ENCODE data around the gene CACNA1S.

The CACNA1S gene

DNA sequence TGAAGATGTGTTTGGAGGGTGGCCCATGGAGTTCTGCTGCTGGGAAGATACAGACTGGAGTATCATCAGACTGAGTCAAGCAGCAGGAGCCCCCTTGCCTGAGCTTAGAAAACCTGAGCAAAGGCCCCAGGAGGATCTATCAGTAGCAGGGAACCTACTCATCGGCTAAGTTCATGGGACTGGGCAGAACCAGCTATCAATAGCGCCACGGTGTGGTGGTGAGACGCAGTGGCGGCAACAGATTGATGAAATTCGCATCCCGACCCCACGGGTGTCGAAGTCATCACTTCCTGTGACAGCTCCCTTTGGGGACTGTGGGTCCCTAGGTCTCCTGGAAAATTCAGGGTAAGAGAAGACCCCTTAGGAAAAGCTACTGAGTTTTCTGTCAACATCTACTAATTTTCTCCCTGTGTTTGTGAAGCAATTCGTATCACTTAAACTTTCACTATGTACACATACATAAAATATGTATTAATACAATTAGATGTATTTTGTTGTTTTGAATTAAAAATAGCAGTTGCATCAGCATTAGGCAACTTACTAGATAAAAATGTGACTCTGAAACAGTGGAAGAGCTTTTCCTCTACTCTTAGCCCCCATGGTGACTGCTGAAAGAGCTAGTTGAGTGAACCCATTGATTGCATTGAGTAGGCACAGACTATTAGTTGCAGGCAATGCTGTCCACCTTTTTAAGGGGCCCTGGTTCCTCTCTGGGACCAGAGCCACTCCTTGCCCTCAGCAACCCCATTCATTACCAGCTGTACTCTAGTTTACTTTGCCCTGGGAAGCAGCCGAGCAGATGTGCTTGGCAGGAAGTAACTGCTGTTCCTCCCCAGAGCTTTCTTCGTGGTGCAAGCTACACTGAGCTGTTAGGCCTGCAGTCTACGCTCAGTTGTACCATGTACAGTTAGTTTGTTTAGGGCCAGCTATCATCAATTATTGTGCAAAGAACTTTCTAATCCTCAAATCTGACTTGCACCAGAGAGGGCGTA is 7.3 kb upstream of the CACNA1S start:
- Histone ChIP-seq H3K4me2 (ENCODE audit: low read length) (no peak overlapping the region), H3K27me3 (ENCODE audit: insufficient read depth, low read length) (no peaks in the 10 kb centered on the region)

DNA sequence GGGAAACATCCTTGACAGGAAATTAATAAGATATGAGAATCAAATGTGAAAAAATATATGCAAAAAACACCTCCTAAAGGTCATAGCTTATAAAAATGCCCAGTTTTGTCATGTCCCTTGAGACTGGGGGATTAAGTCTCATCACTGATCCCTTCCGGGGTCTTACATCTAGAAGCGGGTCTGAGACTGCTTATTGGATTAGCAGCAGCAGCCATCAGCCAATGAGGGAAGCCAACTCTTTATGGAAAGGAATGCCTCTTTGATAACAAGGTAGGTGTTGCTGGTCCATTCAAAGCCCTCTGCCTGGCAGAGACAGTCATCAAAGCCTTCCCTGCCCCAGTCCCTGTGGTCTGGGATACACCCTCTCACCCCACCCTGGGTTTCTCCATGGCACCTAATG is 3.9 kb upstream of the CACNA1S start:
- no peak overlapping the region for H3K27ac ChIP-seq (ENCODE audit: low read depth, low read length, poor library complexity, severe bottlenecking)
- no peak overlapping the region for H2AFZ ChIP-seq (ENCODE audit: low read length)
- no peaks in the 10 kb centered on the region for H3K9me2 ChIP-seq (ENCODE audit: low read depth, low read length)
- H4K20me1 ChIP-seq (ENCODE audit: insufficient read depth, low read length) = no peaks in the 10 kb centered on the region
- H3F3A ChIP-seq (ENCODE audit: insufficient read depth, low read length) = no peaks in the 10 kb centered on the region
- no peaks in the 10 kb centered on the region for H3K27me3 ChIP-seq (ENCODE audit: insufficient read depth, low read length)
- no peak overlapping the region for H3K9ac ChIP-seq (ENCODE audit: low read length)
- no peak overlapping the region for H3K4me2 ChIP-seq (ENCODE audit: low read length)
- H3K36me3 ChIP-seq (ENCODE audit: insufficient read depth, low read length) = no peaks in the 10 kb centered on the region
- TF ChIP-seq EZH2 (IDR thresholded peaks at IDR 0.05; ENCODE audit: borderline replicate concordance, low read length) = no peak
- TF ChIP-seq, protein P1, sequence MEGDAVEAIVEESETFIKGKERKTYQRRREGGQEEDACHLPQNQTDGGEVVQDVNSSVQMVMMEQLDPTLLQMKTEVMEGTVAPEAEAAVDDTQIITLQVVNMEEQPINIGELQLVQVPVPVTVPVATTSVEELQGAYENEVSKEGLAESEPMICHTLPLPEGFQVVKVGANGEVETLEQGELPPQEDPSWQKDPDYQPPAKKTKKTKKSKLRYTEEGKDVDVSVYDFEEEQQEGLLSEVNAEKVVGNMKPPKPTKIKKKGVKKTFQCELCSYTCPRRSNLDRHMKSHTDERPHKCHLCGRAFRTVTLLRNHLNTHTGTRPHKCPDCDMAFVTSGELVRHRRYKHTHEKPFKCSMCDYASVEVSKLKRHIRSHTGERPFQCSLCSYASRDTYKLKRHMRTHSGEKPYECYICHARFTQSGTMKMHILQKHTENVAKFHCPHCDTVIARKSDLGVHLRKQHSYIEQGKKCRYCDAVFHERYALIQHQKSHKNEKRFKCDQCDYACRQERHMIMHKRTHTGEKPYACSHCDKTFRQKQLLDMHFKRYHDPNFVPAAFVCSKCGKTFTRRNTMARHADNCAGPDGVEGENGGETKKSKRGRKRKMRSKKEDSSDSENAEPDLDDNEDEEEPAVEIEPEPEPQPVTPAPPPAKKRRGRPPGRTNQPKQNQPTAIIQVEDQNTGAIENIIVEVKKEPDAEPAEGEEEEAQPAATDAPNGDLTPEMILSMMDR (IDR thresholded peaks at IDR 0.05; ENCODE audit: low read length) = no peak
- no peaks in the 10 kb centered on the region for H3K9me3 ChIP-seq (ENCODE audit: low read length)
- H3K4me3 ChIP-seq (ENCODE audit: low read depth, low read length, poor library complexity, severe bottlenecking) = no peak overlapping the region
- H3K4me1 ChIP-seq (ENCODE audit: insufficient read depth, low read length, severe bottlenecking) = no peaks in the 10 kb centered on the region
- H3K79me2 ChIP-seq (ENCODE audit: insufficient read depth, low read length) = no peaks in the 10 kb centered on the region

More for the DNA sequence above, 7.3 kb upstream of the CACNA1S start:
- no peaks in the 10 kb centered on the region for H4K20me1 ChIP-seq (ENCODE audit: insufficient read depth, low read length)
- H3K79me2 ChIP-seq (ENCODE audit: insufficient read depth, low read length) = no peaks in the 10 kb centered on the region
- H2AFZ ChIP-seq (ENCODE audit: low read length) = no peak overlapping the region
- H3K4me1 ChIP-seq (ENCODE audit: insufficient read depth, low read length, severe bottlenecking) = no peaks in the 10 kb centered on the region
- H3K9me2 ChIP-seq (ENCODE audit: low read depth, low read length) = no peaks in the 10 kb centered on the region
- H3F3A ChIP-seq (ENCODE audit: insufficient read depth, low read length) = no peaks in the 10 kb centered on the region
- no peak overlapping the region for H3K9ac ChIP-seq (ENCODE audit: low read length)
- no peak overlapping the region for H3K27ac ChIP-seq (ENCODE audit: low read depth, low read length, poor library complexity, severe bottlenecking)
- no peaks in the 10 kb centered on the region for H3K36me3 ChIP-seq (ENCODE audit: insufficient read depth, low read length)
- TF ChIP-seq, protein P1 (IDR thresholded peaks at IDR 0.05; ENCODE audit: low read length) = peak; percentile 78
- TF ChIP-seq EZH2 (IDR thresholded peaks at IDR 0.05; ENCODE audit: borderline replicate concordance, low read length) = no peak
- no peaks in the 10 kb centered on the region for H3K9me3 ChIP-seq (ENCODE audit: low read length)
- H3K4me3 ChIP-seq (ENCODE audit: low read depth, low read length, poor library complexity, severe bottlenecking) = no peak overlapping the region

DNA sequence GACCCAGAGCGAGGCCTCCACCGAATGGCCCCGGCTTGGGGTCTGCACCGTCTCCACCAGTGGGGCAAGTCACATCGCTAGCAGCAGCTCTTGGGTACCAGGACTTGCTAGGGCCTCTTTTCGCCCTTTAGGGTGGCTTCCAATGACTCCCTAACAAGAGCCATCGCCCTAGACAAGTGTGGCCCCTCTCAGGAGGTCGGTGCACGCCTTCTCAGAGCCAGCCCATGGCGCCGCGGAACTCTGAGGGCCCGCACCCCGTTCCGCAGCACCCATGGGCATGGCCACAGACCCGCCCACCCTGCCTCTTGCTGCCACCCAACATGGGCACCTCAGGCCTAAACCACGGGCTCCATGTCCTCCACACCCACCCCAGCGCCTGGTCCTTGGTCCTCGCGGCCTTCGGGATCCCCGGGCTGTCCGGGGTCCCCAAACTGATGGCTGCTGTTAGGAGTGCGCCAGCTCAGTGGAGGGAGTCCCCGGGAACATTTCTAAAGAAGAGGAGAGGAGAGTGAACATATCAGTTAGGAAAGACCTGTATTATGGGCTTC is 3.2 kb upstream of the CACNA1S start:
- no peak overlapping the region for H3K9ac ChIP-seq (ENCODE audit: low read length)
- no peaks in the 10 kb centered on the region for H3K4me1 ChIP-seq (ENCODE audit: insufficient read depth, low read length, severe bottlenecking)
- no peaks in the 10 kb centered on the region for H3F3A ChIP-seq (ENCODE audit: insufficient read depth, low read length)
- H3K36me3 ChIP-seq (ENCODE audit: insufficient read depth, low read length) = no peaks in the 10 kb centered on the region
- no peaks in the 10 kb centered on the region for H3K79me2 ChIP-seq (ENCODE audit: insufficient read depth, low read length)
- no peaks in the 10 kb centered on the region for H3K27me3 ChIP-seq (ENCODE audit: insufficient read depth, low read length)
- no peak overlapping the region for H3K4me2 ChIP-seq (ENCODE audit: low read length)
- no peak overlapping the region for H3K4me3 ChIP-seq (ENCODE audit: low read depth, low read length, poor library complexity, severe bottlenecking)
- H3K27ac ChIP-seq (ENCODE audit: low read depth, low read length, poor library complexity, severe bottlenecking) = no peak overlapping the region
- no peak overlapping the region for H2AFZ ChIP-seq (ENCODE audit: low read length)
- H3K9me3 ChIP-seq (ENCODE audit: low read length) = no peaks in the 10 kb centered on the region
- no peaks in the 10 kb centered on the region for H3K9me2 ChIP-seq (ENCODE audit: low read depth, low read length)
- H4K20me1 ChIP-seq (ENCODE audit: insufficient read depth, low read length) = no peaks in the 10 kb centered on the region
- TF ChIP-seq, protein P1 (IDR thresholded peaks at IDR 0.05; ENCODE audit: low read length) = no peak
- TF ChIP-seq EZH2 (IDR thresholded peaks at IDR 0.05; ENCODE audit: borderline replicate concordance, low read length) = no peak
